NB4 (cell line): ENCODE data around the gene GPR27.
A peak's percentile ranks its signal among the peaks of the same experiment; 100 is the strongest.

Source experiments
- DNase-seq: peaks from one replicate; pipeline ENCODE4 v3.0.0; 2010; ENCODE audit warnings: low read depth
- H3K4me3 ChIP-seq: one replicate; pipeline ENCODE4 v1.5.1; 2011; ENCODE audit warnings: mild to moderate bottlenecking, low read depth, low read length, moderate library complexity
- MYC ChIP-seq: IDR thresholded peaks from 2 replicates; pipeline ENCODE4 v1.6.1; 2011; ENCODE audit warnings: low read depth, low read length
- POLR2A ChIP-seq: IDR thresholded peaks from 2 replicates; pipeline ENCODE4 v1.6.1; 2011; ENCODE audit warnings: mild to moderate bottlenecking; ENCODE audit not compliant: insufficient read length; ENCODE audit errors: extremely low read depth
- TF ChIP-seq, protein P1 (sequence below): IDR thresholded peaks from one replicate; pipeline ENCODE4 v1.5.1; 2012; ENCODE audit warnings: low read depth, low read length
- TF ChIP-seq, protein P2 (sequence below): IDR thresholded peaks from 2 replicates; pipeline ENCODE4 v1.6.1; 2011; ENCODE audit warnings: low read depth, low read length

GPR27 gene

DNA sequence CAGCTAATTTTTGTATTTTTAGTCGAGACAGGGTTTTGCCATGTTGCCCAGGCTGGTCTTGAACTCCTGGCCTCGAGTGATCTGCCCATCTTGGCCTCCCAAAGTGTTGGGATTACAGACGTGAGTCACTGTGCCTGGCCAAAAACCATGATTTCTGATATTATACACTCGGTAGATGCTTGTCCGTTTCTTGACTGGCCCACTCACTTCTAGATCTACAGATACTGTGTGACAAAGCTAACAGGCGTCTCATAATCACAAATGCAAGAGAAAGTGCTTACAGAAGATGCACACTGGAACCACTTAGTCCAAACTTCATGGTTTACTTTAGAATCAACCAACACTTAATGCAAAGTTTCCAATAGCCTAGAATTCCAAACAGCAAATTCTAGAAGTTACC is 22.9 kb downstream of the GPR27 start:
- TF ChIP-seq MYC (no peak), POLR2A (no peak)
- TF ChIP-seq, protein P1, sequence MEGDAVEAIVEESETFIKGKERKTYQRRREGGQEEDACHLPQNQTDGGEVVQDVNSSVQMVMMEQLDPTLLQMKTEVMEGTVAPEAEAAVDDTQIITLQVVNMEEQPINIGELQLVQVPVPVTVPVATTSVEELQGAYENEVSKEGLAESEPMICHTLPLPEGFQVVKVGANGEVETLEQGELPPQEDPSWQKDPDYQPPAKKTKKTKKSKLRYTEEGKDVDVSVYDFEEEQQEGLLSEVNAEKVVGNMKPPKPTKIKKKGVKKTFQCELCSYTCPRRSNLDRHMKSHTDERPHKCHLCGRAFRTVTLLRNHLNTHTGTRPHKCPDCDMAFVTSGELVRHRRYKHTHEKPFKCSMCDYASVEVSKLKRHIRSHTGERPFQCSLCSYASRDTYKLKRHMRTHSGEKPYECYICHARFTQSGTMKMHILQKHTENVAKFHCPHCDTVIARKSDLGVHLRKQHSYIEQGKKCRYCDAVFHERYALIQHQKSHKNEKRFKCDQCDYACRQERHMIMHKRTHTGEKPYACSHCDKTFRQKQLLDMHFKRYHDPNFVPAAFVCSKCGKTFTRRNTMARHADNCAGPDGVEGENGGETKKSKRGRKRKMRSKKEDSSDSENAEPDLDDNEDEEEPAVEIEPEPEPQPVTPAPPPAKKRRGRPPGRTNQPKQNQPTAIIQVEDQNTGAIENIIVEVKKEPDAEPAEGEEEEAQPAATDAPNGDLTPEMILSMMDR: no peak
- TF ChIP-seq, protein P2, sequence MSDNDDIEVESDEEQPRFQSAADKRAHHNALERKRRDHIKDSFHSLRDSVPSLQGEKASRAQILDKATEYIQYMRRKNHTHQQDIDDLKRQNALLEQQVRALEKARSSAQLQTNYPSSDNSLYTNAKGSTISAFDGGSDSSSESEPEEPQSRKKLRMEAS: no peak
- H3K4me3 ChIP-seq: no peak overlapping the region
- DNase-seq: no peak

DNA sequence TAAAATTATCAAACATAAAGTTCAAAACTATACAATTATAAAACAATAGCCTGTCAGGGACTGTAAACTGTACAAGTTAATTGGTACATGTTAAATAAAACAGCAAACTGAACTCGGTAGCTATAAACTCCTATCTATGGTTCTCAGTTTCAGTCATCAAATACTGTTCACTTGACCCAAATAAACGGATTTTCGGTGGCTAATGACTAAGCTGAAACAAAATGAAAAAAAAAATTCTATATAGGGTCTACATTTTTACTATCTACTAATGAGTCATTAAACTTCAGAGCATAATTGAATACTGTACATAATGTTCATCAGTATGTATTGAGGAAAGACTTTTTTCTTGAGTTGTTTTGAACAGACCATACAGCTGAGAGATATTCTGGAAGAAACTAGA is 24.7 kb downstream of the GPR27 start:
- DNase-seq: peak; percentile 19

DNA sequence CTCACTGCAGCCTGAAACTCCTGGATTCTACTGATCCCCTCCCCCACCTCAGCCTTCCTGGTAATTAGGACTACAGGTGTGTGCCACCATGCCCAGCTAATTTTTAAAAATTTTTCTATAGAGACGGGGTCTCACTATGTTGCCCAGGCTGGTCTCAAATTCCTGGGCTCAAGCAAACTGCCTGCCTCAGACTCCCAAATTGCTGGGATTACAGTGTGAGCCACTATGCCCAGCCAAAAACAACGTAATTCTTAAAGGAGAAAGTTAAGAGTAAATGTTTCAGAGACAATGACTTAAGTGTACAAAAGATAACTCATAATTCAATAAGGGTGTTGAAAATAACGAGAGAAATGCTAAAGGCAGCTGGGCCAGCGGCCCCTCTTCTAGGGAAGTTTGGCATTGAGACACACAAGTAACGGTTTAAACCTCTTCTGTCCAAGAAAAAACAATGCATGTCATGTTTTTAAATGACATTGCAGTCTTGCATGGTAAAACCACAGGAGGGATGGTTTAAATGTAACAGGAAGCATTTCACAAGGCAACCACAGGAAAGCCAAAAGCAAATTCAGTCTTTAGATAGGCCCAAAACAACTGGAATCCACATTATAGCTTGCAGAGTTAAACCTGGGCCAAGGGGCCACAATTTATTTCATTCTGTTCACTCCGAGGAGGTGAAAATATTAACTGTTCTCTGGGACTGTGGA is 26.2 kb downstream of the GPR27 start:
- TF ChIP-seq, protein P2: peak; percentile 67
- TF ChIP-seq POLR2A (no peak), MYC (peak; percentile 63)
- TF ChIP-seq, protein P1: no peak
- DNase-seq: peak; percentile 94

More for the DNA sequence above, 24.7 kb downstream of the GPR27 start:
- no peak overlapping the region for H3K4me3 ChIP-seq
- TF ChIP-seq, protein P2: no peak
- TF ChIP-seq POLR2A (no peak), MYC (no peak)
- TF ChIP-seq, protein P1: no peak

DNA sequence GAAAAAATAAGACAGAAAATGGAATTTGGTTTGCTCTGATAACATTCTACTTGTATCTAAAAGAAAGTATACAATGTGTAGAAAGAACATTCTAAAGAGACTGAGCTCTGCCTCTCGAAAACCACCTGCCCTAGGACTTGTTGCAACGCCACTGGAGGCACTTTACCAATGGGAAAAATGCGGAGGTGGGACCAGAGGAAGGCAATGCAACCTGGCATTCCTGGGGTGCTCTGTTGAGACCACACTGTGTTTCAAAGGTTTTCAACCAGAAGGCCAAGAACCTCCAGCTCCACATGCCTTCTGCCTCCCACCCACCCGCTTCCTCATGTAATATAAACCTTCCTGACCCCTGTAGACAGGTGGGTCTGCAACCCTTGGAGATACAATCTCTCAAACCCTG is 26.8 kb downstream of the GPR27 start:
- no peak for TF ChIP-seq POLR2A
- TF ChIP-seq MYC: no peak
- TF ChIP-seq, protein P1: no peak
- TF ChIP-seq, protein P2: no peak
- DNase-seq: peak; percentile 54
- peak overlapping the region; percentile 2 for H3K4me3 ChIP-seq

More for the DNA sequence above, 26.2 kb downstream of the GPR27 start:
- H3K4me3 ChIP-seq: peak overlapping the region; percentile 10

DNA sequence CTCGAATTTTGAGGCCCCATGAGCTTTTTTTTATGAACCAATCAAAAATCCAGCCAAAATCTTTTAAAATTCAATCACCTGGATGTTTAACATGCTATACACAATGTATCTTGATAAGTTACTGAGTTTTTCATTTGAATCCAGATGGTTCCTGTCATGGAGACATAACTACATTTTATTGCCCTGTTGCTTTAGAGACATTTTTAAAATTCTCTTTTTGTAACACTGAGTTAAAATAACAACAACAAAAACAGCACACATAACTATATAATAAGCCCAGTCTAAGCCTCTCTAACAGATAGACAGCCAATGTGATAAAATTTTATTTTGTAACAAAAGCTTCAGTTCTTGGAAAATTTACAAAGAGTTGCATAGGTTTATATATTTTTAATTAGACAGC is 29.5 kb downstream of the GPR27 start:
- TF ChIP-seq, protein P1: no peak
- TF ChIP-seq MYC: no peak
- TF ChIP-seq, protein P2: no peak
- no peak for TF ChIP-seq POLR2A
- no peak for DNase-seq
- peak overlapping the region; percentile 70 for H3K4me3 ChIP-seq
